IMR-90 (cell line): ENCODE measurements around the gene TMEM141. TPM values are rescaled to one million over a fixed set of nuclear protein-coding genes. Genes with fewer than 3 reads are reported as not detected.
"Not testable (repeated sequence)": the region's sequence is repeated elsewhere in the genome, so short reads cannot be mapped to it uniquely, and the experiment has no call there.

Experiments
- ATAC-seq: fragments of 200-7000 bp; cut with Tn5 transposase; 2 replicates; pipeline ENCODE4 v1.9.1; 2020; ENCODE audit warnings: low read depth, mild to moderate bottlenecking, moderate library complexity
- BruUV-seq: library from RNA; stranded (reverse); fragments of 400-500 nt; replicated peaks from 2 replicates; lab custom pipeline; 2021; lab: Mats Ljungman, UMichigan
- CTCF ChIA-PET: fragments of 300-600 bp; formaldehyde crosslinking; extraction: SDS; loops from one replicate; lab custom pipeline; 2021; ENCODE audit warnings: antibody characterized with exemption; lab: Yijun Ruan, JAX
- POLR2A ChIA-PET: fragments of 300-600 bp; sonication (Branson Sonifier 250); formaldehyde crosslinking; loops from one replicate; lab custom pipeline; 2022; ENCODE audit warnings: antibody characterized with exemption; ENCODE audit not compliant: unreplicated experiment; lab: Charles Lee
- DNase-seq: peaks from one replicate; pipeline ENCODE4 v3.0.0; 2013
- H2AFZ ChIP-seq: replicated peaks from 2 replicates; pipeline ENCODE3; 2013; ENCODE audit warnings: low read length, mild to moderate bottlenecking; ENCODE audit not compliant: poor library complexity
- H2AK5ac ChIP-seq: 2 replicates; pipeline ENCODE4 v1.6.1; 2013; ENCODE audit warnings: low read depth, low read length, inconsistent platforms
- H2AK9ac ChIP-seq: replicated peaks from 2 replicates; pipeline ENCODE3; 2013; ENCODE audit warnings: mild to moderate bottlenecking, low read depth, low read length, moderate library complexity; ENCODE audit not compliant: poor library complexity
- H2BK120ac ChIP-seq: 2 replicates; pipeline ENCODE4 v1.6.1; 2013; ENCODE audit warnings: low read depth, low read length, inconsistent platforms
- H2BK15ac ChIP-seq: 3 replicates; pipeline ENCODE4 v1.6.1; 2013; ENCODE audit warnings: low read depth, low read length, inconsistent platforms
- H2BK20ac ChIP-seq: 2 replicates; pipeline ENCODE4 v1.6.1; 2013; ENCODE audit warnings: low read depth, mild to moderate bottlenecking, inconsistent platforms, low read length, moderate library complexity
- H2BK5ac ChIP-seq: 2 replicates; pipeline ENCODE4 v1.6.1; 2013; ENCODE audit warnings: mild to moderate bottlenecking, low read depth, low read length, inconsistent platforms; ENCODE audit not compliant: poor library complexity, severe bottlenecking
- H3K14ac ChIP-seq: replicated peaks from 2 replicates; pipeline ENCODE4 v1.6.1; 2013; ENCODE audit warnings: low read depth, low read length, inconsistent platforms
- H3K18ac ChIP-seq: 2 replicates; pipeline ENCODE4 v1.6.1; 2013; ENCODE audit warnings: low read depth, low read length, control low read depth
- H3K23ac ChIP-seq: 2 replicates; pipeline ENCODE4 v1.6.1; 2013; ENCODE audit warnings: low read depth, low read length, inconsistent platforms
- H3K27ac ChIP-seq: 2 replicates; pipeline ENCODE4 v1.5.1; 2013; ENCODE audit warnings: mild to moderate bottlenecking, control low read depth, low read length; ENCODE audit not compliant: insufficient read depth
- H3K27me3 ChIP-seq: 2 replicates; pipeline ENCODE4 v1.6.1; 2013; ENCODE audit warnings: low read length; ENCODE audit not compliant: control insufficient read depth, insufficient read depth
- H3K36me3 ChIP-seq: 2 replicates; pipeline ENCODE4 v1.6.1; 2013; ENCODE audit warnings: low read length, mixed read lengths; ENCODE audit not compliant: control insufficient read depth, insufficient read depth
- H3K4ac ChIP-seq: 2 replicates; pipeline ENCODE4 v1.6.1; 2013; ENCODE audit warnings: low read depth, low read length, inconsistent platforms
- H3K4me1 ChIP-seq: 2 replicates; pipeline ENCODE4 v1.6.1; 2013; ENCODE audit warnings: low read length, mixed read lengths; ENCODE audit not compliant: control insufficient read depth, insufficient read depth
- H3K4me2 ChIP-seq: 2 replicates; pipeline ENCODE4 v1.6.1; 2013; ENCODE audit warnings: low read depth, mild to moderate bottlenecking, control low read depth, low read length, moderate library complexity
- H3K4me3 ChIP-seq: 2 replicates; pipeline ENCODE4 v1.5.1; 2013; ENCODE audit warnings: low read depth, mild to moderate bottlenecking, control low read depth, low read length, moderate library complexity; ENCODE audit not compliant: insufficient read depth
- H3K56ac ChIP-seq: 2 replicates; pipeline ENCODE4 v1.6.1; 2013; ENCODE audit warnings: low read length, inconsistent platforms; ENCODE audit not compliant: insufficient read depth; ENCODE audit errors: extremely low read depth
- H3K79me1 ChIP-seq, 2 experiments: 2 replicates each; pipeline ENCODE4 v1.6.1; 2013; ENCODE audit warnings: low read length in 2 of 2, inconsistent platforms in 1 of 2, low read depth in 1 of 2
- H3K9ac ChIP-seq: 2 replicates; pipeline ENCODE4 v1.6.1; 2013; ENCODE audit warnings: low read depth, low read length, control low read depth
- H3K9me1 ChIP-seq: 2 replicates; pipeline ENCODE4 v1.6.1; 2013; ENCODE audit warnings: low read length, inconsistent platforms; ENCODE audit not compliant: insufficient read depth
- H3K9me3 ChIP-seq: 2 replicates; pipeline ENCODE4 v1.6.1; 2013; ENCODE audit warnings: low read length; ENCODE audit not compliant: control insufficient read depth, insufficient read depth
- H4K20me1 ChIP-seq: 2 replicates; pipeline ENCODE4 v1.6.1; 2013; ENCODE audit warnings: low read length, inconsistent platforms; ENCODE audit not compliant: insufficient read depth
- H4K5ac ChIP-seq: 2 replicates; pipeline ENCODE4 v1.6.1; 2013; ENCODE audit warnings: mild to moderate bottlenecking, low read depth, low read length, control low read depth
- H4K8ac ChIP-seq, 2 experiments: 2 replicates each; pipeline ENCODE4 v1.6.1; 2013; ENCODE audit warnings: low read depth in 2 of 2, low read length in 2 of 2, control low read depth in 1 of 2, inconsistent platforms in 1 of 2
- H4K91ac ChIP-seq: 2 replicates; pipeline ENCODE4 v1.6.1; 2013; ENCODE audit warnings: low read depth, low read length, inconsistent platforms; ENCODE audit not compliant: insufficient read depth
- WGBS, 2 experiments: methylation state at CpG; one replicate each; pipeline versions ENCODE4 v1.1.5 to v1.1.7; 2013; ENCODE audit warnings: missing lambda C conversion rate in 2 of 2; ENCODE audit not compliant: insufficient read length in 1 of 2; ENCODE audit errors: extremely low coverage in 2 of 2; 5-methylcytosine and 5-hydroxymethylcytosine counted together
- dilution Hi-C: fragments of 300-500 bp; cut with HindIII; formaldehyde crosslinking; loops from one replicate; pipeline ENCODE4 v1.14.3; 2018; ENCODE audit warnings: low sequenced_read_pairs; ENCODE audit not compliant: unreplicated experiment
- in situ Hi-C: fragments of 300-500 bp; cut with MboI; formaldehyde crosslinking; loops from 3 replicates; pipeline ENCODE4 v1.14.3; 2019; ENCODE audit warnings: low sequenced_read_pairs, inconsistent platforms, mixed read lengths
- intact Hi-C: fragments of 100-400 bp; cut with micrococcal nuclease; formaldehyde crosslinking; loops from 2 replicates; pipeline ENCODE4 v1.10.0; 2022
- polyA plus RNA-seq, 3 experiments: library from polyadenylated mRNA; depleted of rRNA; stranded (reverse); fragments of >200 nt; gene quantifications; 2 replicates each; pipeline ENCODE4 v1.2.3, GENCODE V29; 2012; ENCODE audit warnings: low replicate concordance in 1 of 3
- total RNA-seq: library from RNA; depleted of rRNA; stranded (reverse); fragments of >200 nt; gene quantifications from 2 replicates; pipeline ENCODE4 v1.2.3, GENCODE V29; 2012

Gene TMEM141
- total and polyA plus RNA-seq, 2 of the 4 experiments (the other 2 are of a cell fraction), result 39.1 to 77.8 TPM

- H2BK20ac ChIP-seq, H4K91ac ChIP-seq, BruUV-seq, H3K9ac ChIP-seq, H3K27me3 ChIP-seq, H2BK5ac ChIP-seq, H3K36me3 ChIP-seq, H2BK120ac ChIP-seq, H3K14ac ChIP-seq, DNase-seq, ATAC-seq, H3K4me3 ChIP-seq, H3K9me3 ChIP-seq, H3K18ac ChIP-seq, H3K23ac ChIP-seq, dilution Hi-C loops, H4K20me1 ChIP-seq, H4K8ac ChIP-seq, H3K79me1 ChIP-seq, H3K4me2 ChIP-seq, H3K4me1 ChIP-seq, H2AFZ ChIP-seq, H2BK15ac ChIP-seq, H2AK5ac ChIP-seq, H3K9me1 ChIP-seq, H3K56ac ChIP-seq, POLR2A ChIA-PET, H3K4ac ChIP-seq, H2AK9ac ChIP-seq, H3K27ac ChIP-seq, H4K5ac ChIP-seq: not testable (repeated sequence)
- WGBS, 2 experiments, result 32% methylated on average over 3 of the region's 4 CpGs; no CpG with 5 or more reads in 1 of the 2 experiments
- CTCF ChIA-PET, result interaction anchor here (1.2 kb wide), 1 partner anchor 248 kb away, joined by 4 read pairs; no protein-coding TSS in a partner anchor
- in situ Hi-C loops (loop anchor here (10.0 kb wide), 1 partner anchor 248 kb away; the partner anchor contains the start of gene FUT7), intact Hi-C loops (loop anchor here (1.0 kb wide), 2 partner anchors 242 to 248 kb away; no protein-coding TSS in a partner anchor)
Measured at GRCh38 chr9:136786983-136787382, 4.2 kb upstream of the TMEM141 start.
